Activated CD4-positive, alpha-beta T cell treated with anti-CD3 and anti-CD28 coated beads, Interleukin-2, Interleukin-4, amounts not matched to agents 100 ng/mL and 50 ng/mL, durations not matched to agents 16 hours and 8 hours (primary cell): ENCODE data around the gene CBX8.
A peak's percentile ranks its signal among the peaks of the same experiment; 100 is the strongest.

ENCODE experiments used
- DNase-seq: peaks from one replicate; pipeline ENCODE4 v3.0.0-alpha.2; 2020; ENCODE audit warnings: low spot score

CBX8 gene

DNA sequence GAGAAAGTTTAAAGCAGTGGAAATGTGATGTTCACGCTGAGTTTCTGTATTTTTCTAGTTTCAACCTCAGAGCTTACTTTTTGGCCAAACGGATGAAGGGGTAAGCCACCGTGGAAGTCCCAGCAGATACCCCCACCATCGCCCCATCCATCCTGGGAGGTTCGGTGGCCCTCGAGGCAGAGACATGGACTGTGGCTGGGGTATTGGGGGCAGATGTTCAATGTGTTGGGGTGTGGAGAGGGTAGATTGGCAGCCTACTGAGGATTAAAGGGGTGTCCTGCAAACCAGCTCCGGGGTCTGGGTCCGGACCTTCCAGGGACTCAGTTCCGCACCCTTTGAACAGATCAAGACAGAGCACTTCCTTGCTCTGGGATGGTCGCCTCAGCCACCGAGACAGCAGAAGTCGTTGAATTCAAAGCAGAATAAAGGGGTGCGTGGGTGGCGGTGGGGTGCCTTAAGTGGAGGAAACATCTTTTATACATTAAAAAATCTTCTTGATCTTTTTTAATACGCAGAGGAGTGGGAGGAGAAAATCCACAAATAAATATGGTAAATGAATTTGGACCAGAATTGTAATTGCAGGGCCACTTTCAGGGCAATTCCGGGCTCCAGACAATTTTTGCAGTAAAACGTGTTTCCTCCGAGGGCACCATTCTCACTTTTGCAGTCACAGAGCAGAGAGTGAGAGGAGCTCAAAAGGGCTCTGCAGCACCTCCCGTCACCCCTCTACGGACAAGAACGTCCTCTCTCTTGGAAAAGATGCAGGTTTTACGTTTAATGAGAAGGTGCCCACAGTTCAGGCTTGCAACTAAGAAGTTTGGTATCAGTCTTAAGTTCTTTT is 8.2 kb upstream of the CBX8 start:
- no peak for DNase-seq

DNA sequence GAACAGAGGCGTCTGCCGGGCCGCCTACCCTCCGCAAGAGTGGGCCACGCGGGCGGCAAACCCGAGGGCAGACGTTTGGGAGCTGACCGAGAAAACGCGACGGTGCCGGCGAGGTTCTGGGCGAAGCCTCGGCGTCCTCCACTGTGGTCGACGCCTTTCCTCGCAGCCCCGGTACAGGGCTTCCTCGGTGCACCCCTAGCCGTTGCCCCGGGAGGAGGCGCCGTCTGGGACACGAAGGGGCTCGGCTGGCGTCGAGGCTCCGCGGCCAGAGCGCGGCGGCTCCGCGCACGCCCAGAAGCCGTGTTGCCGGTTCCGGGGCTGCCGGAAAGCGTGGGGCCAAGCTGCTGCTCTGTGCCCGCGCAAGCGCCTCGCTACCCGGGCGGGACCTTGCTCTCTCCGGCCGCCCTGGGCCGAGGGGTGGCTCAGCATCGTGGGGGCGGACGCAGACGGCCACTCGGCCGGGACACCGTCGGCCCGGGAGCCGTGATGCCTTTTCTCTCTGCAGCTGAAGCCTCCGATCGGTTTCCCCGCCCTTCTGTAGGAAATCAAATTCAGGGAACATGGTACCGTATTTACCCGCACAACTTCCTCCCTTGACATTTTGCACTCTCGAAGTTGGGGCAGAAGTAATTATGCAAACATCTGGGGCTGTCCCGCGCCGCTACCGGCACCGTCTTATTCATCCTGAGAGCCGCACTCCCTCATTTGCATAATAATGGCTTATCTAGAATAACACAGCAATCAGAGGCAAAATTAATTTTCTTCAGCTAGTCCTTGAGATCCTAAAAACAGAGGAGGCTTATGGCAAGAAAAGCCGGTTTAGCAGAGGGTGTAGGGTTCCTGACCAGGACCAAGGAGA is 7.3 kb upstream of the CBX8 start:
- peak; percentile 85 for DNase-seq

DNA sequence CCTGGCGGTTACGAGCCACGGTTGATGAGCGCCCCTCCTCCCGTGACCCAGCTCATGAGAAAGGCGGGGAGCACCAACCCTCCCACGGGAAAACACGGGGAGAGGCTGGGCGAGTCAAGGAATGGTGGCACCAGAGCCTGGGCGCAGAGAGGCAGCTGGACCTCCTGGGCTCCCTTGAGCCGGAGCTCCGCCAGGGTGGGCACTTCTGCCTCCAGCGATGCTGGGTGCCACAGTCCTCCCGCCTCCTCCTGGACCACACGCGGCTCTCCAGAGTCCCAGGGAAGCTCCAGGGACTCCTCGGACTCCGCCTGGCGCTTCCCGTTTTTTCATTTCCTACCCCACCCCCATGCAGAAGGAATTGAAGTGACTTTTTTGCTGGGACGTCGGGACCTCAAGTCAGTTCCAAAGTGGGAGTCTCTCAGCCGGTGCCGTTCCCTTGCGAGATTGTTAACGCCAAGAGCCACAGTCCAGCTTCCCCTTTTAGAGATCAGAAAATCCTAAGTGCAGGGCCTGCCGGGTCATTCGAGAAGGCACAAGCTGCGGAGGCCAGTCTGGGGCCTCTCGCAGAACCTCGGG is 6.6 kb upstream of the CBX8 start:
- no peak for DNase-seq

DNA sequence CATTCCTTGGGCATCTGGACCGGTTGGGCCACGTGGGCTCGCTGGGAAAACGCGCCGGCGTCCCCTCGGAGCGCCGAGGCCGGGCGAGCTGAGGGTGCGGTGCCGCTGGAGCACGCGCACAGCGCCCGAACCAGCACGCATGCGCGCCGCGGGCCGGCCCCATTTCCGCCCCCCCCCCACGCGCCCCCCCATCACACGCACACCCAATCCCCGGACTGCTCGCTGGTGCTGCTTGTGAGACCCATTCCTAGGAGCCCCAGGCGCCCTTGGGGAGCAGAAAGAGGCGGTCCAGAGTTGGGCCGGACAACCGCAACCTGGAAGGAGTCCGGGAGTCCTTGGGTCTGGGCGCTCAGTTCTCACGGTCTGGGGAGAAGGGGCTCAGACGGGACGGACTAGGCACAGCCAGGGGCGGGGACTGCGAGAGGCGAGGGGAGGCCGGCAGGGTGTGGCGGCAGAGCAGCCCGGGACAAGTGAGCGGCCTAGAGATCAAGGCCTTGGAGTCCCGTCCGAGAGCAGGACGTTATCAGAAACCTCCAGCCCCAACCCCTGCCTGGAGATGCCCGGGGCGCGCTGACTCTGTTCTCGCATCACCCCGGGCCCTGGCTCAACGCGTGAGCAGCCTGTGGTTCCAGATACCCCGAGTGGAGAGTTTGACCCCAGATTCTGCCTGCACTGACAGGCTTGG is 6.0 kb upstream of the CBX8 start:
- DNase-seq: no peak

DNA sequence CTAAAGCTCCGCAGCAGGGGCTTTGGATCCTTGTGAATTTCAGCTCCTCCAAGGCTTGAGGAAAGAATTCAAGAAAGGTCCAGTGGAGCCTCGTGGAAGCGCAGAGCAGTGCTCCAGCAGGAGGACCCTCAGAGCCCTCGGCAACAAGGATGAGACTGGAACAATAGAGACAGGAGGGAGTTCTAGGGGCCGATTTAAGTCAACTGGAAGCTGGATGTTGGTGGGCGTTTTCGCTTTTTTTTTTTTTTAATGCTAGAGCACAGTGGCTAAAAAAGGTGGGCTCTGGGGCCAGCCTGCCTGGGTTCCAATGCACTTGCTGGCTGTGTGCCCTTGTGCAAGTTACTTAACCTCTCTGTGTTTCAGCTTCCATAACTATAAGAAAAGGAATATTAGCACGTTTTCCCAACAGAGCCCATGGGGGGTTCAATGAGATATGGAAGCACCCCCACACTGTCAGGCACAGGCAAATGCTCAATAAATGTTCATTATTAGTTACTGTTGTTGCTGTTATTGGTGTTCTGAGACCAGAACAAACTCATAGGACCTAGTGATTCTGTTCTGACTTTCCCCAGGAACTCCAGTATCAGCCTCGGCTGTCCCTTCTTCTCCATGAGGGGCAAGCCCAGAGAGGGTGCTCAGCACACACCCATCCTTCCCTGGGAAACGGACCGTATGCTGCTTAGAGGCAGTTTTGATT is 5.3 kb upstream of the CBX8 start:
- DNase-seq: no peak

DNA sequence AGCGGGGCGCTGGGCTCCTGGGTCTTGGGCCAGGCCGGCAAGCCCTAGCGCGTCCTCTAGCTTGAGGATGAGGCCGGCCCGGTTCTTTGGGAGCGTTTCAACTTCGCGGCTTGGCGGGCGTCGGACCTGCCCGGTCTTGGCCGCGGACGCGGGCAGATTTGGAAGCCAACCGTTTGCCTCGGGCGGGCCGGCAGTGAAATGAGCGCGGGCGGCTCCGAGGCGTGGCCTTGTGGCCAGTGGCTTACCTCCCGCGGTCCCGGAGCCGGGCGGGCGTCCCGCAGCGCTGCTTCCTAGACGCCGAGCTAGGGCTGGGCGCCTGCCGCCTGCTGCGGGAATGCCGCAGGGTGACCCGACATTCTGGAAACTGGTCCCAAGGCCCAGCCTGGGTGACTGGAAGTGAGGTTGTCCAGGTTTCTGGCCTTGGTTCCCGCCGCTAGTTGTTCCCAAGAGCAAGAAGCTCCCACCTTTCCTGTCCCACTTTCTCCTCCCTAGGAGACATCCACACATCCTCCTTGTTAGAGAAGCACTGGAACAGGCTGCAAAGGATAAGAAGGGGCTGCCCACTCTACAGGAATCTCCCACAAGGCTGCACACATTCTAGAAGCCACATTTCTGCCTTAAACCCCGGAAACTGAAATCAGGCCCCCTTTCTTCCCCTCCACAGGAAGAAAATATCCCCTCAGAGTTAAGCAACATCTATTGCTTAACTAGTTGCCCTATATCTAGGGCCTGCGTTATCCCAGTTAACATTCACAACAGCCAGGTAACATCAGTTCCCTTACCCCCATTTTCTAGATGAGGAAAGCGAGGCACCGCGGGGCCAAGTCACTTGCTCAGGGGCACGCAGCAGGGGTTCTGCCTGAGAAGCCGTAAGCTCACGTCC is 4.5 kb upstream of the CBX8 start:
- DNase-seq: no peak

DNA sequence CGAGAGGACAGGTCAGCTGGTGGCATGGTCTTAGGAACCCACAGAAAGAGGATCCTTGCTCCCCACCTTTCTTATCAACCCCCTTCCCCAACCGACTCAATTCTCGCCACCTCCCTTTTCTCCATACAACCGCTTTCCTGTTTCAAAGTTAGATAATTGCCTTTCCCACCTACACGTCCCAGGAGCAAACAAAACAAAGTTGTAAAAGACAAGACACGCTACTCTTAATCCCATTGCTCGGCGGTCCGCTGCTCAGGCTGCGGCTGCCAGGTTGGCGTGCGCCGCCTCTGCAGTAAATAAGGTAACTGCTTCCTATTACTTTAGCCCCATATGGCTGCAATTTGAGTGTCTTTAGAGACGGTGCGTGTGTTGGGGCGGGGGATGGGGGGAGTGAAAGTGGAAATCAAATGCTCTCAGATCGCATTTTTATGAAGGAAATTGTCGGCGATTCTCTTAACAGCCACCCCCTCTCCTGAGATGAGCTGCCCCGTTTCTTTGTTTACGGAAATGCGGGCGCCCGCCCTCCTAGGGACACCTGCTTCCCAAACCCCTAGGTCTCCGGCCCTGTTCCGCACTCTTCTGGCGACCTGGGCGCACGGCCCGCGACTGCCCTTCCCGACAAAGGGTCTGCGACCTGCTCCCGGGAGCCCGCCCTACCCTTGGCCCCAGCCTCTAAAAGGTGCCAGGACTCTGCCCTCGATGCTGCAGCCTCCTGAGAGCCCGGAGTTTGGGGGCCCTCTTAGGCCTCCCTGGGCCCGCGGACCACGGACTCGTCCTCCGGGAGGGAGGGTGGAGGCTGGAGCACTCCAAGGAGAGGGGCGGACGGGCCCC is 3.7 kb upstream of the CBX8 start:
- peak; percentile 44 for DNase-seq

DNA sequence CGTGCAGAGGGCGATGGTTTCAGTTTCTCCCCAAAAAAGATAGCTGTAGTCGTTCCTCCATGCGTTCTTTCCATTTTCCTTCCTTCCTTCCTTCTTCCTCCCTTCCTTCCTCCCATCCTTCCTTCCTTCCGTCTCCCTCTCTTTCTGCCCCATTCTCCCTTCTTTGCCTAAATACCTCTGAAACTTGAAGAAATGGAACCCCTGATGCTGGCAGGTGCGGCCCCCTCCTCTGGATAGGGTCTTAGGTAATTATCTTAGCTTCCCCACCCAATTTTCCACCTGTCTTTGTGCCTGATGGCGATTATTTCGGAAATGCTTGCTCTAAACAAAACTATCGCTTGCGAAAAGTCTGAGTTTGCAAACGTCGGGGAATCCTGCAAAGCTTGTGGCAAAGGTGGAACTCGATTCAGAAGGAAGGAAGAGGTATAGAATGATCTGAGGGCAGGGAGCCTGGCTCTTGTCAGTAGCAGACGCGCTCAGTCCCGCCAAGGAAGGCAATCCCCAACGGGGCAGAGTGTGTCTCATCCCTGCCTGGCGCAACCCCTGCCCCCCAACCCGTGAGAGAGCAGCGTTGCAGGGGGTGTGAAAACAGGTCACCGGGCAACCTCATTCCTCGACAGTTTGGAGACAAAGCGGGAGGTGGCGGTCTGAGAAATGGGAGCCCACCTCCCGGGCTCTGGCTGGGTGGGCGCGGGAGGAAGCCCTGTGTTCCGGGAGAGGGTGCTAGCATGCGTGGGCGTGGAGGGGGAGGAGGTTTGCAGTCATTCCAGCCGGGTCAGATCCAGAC is 2.9 kb upstream of the CBX8 start:
- DNase-seq: no peak

DNA sequence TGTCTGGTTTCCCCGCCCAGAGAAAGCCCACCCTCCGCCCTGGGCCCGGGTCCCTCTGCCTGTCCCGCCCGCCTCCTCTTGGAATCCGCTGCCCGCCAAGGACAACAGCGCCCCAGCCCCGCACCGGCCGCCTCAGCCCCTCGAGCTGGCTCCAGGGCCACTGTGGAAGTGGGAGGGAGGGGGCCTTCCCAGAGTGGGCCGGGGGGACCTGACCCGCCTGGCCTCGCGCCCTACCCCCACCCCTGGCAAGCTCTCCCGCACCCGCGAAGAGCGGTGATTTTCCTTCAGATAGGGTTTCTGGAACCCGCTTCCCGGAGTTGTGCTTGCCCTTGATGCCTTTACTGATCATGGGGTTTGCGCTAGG is 2.3 kb upstream of the CBX8 start:
- no peak for DNase-seq

DNA sequence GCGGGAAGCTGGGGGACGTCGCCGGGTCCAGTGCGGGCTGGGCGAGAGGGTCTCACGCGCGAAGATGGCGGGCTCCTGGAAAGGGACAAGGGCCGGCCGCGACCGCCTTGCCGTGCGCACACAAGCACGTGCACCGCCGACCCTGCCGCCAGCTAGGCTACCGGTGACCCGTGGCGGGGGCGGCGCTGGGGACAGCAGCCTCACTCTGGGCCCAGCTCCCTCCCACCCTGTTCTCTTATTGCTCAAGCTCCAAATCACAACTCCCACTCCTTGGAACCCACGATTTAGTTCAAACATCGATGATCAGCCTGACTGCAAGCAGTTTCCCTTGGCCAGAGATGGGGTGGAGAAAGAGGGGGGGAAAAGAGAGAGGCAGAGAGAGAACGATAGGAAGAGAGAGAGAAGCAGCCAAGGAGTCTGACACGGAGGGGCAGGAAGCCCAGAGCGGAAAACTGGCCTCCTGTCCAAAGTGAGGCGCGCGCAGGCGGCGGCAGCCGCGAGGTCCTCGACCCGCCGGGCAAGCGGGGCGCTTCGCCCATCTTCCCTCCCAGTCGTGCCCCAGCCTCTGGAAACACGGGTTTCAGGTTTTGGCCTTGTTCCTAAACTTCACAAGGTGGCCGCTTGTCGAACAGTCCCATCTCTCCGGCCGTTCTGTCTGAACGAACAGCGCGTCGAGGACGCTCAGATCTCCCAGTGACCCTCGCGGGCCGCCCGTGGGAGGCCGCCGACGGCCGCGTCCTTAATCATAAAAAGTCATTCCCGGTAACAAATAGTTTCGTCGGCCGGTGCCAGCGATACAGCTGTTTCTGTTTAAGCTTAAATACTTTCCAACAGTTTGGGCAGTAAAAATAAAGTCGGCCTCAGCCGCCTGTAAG is 1.7 kb upstream of the CBX8 start:
- no peak for DNase-seq

DNA sequence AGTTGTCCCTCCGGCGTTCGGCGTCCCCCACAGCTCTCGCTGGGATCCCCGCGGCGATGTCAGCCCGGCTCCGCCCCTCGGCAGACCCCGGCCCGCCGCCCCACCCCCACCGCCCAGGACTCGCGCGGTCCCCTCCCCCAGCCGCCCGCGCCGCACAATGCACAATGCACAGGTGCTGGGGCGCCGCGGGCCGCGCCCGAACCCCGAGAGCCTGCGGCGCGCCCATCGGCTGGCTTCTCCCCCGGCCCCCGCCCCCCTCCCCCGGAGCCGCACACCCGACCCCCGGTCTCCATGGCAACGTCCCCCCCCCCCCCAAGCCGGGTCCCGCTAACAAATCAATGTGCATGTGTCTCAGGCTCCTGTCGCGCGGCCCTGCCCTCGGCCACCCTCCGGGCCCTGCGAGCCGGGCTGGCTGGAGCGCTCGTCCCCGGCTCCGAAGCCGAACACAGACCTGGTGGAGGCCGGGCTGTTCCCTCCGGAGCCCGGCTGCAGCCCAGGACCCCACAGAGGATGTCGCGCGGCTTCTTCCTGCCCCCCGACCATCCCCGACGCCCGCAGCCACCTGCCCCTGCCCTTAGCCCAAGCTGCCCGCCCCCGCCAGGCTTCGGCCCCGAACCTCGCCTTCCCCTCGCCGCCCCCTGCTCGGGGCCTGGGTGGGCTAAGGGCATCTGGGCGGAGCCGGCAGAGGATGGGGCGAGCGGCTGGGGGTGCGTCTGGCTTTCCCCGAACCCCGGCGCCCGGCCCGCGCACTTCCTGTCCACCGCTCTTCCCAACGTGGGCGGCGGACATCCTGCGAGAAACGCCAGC is 818 bp upstream of the CBX8 start:
- DNase-seq: no peak

DNA sequence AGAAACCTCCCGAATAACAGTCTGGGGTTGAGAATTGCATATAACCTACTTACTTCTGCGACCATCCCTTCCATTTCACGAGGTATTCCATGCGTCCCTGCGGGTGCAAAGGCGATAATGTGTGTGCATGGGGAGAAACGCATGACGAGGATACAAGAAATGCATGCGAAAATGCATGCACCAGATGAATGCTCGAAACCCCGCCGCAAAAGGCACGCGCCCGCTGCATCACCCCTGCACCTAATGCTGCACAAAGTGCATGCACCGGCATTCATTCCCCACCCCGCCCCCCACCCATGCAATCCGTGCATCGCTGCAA is 474 bp downstream of the CBX8 start:
- no peak for DNase-seq

DNA sequence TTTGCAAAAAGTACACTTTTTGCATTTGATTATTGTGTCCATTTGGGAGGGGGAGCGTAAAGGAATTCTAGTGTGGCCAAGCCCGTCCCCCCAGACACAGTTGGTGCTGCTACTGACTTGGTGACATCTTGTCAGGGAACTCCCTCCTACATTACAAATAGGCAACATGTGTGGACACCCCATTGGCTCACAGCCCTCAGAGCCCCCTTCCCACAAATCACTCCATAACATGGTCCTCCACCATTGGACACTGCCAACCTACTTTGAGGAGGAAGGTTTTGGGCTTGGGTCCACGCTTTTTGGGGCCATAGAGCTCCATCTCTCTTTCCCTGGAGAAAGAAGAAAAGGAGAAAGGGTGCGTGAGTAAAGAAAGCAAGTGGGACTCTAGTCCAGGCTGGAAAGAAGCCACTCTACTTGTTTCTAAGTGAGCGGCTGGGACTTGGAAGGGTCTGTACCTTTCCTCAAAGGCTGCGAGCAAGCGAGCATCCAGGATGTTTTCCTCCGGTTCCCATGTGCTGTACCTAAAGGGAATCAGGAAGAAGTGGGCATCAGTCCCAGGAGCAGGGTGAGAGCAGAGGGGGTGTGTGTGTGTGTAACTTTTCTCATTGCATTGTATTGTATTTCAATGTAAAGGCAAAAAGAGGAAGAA is 958 bp downstream of the CBX8 start:
- no peak for DNase-seq

DNA sequence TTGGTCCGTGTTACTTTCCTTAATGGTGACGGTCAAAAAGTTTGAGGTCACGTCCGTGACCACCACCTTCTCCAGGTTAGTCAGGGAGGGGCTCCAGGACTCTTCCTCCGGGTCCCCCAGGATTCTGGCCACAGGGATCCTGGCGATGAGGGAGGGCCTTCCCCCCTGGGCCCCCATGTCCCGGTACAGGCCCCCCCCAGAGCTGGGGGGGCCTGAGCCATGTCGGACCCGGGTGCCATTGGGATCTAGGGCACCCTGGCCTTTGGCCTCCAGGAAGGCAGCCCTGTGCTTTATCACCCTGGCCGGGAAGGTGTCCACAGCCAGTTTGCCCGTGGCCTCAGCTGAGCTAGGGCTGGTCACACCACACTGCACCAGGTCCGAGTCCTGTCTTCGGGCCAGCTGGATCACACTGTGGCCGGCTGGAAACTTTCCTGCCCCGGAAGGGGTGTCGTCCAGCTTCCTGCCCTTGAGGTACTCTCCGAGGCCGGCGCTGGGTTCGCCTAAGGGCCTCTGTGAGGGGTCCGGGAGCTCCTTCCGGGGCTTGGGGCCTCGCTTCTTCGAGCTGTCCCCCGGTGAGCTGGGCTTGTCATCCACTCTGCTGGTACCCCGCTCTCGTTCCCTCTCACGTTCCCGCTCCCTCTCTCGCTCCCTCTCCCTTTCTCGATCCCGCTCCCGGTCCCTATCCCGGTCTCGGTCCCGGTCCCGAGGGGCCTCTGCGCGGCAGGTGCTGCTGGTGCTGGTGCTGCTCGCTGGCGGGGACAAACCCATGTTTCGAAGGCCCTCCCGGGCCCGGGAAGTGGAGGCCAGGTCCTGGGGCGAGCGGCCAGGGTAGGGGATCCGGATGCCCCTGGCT is 2.0 kb downstream of the CBX8 start:
- DNase-seq: no peak

DNA sequence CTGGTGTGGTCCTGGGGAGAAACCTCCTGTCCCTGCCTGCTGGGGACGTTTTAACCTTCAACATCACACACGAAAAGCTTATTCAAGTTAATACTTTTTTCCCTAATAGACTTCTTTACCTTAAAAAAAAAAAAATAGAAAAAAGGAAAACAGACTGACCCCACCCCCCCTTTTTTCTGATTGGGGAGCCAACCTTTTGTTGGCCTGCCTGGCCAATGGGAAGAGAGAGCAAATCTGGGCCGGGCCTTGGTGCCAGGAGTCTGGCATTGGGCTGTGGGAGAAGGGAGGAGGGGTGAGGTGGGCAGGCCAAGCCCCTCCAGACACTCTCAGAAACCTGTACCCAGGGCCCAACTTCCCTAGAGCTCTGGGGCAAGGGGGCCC is 3.0 kb downstream of the CBX8 start:
- DNase-seq: no peak
